T-cell (primary cell): Measurements from ENCODE around the gene CASQ1. TPM values are rescaled to one million over a fixed set of nuclear protein-coding genes. Genes with fewer than 3 reads are reported as not detected.

Experiments
- ATAC-seq, 4 experiments: fragments of 200-7000 bp in 3 of 4; fragments of 150-1000 bp in 1 of 4; cut with Tn5 transposase; replicated peaks in 1 of 4; 1 replicate in 3 of 4; 2 replicates in 1 of 4; pipeline ENCODE4 v1.10.0; 2021; ENCODE audit warnings: moderate library complexity in 3 of 4, mild to moderate bottlenecking in 2 of 4, moderate number of reproducible peaks in 1 of 4
- CTCF ChIA-PET, 2 donors: fragments of 300-600 bp; sonication (Branson Sonifier 250); formaldehyde crosslinking; loops; one replicate each; lab custom pipeline; 2022; ENCODE audit warnings: antibody characterized with exemption in 2 of 2; lab: Charles Lee
- POLR2A ChIA-PET, 2 donors: fragments of 300-600 bp; sonication (Branson Sonifier 250); formaldehyde crosslinking; loops; one replicate each; lab custom pipeline; 2022; ENCODE audit warnings: antibody characterized with exemption in 2 of 2; lab: Charles Lee
- DNase-seq, 35 experiments: peaks; one replicate each; pipeline versions ENCODE4 v3.0.0 to v3.0.0-alpha.2; 2013 to 2023
- H3K27ac ChIP-seq: one replicate; pipeline ENCODE4 v1.5.1; 2013; ENCODE audit warnings: low read length
- H3K27me3 ChIP-seq, 2 experiments: replicated peaks in 1 of 2; 1 replicate in 1 of 2; 2 replicates in 1 of 2; pipeline versions ENCODE4 v1.6.1 to v1.7.0; 2013; ENCODE audit warnings: low read length in 1 of 2, mixed read lengths in 1 of 2; ENCODE audit not compliant: control insufficient read depth in 2 of 2, insufficient read depth in 2 of 2; ENCODE audit errors: extremely low read depth in 1 of 2
- H3K36me3 ChIP-seq, 2 donors: 1 replicate in 1 of 2; 2 replicates in 1 of 2; pipeline versions ENCODE4 v1.6.1 to v1.7.0; 2013; ENCODE audit warnings: low read length in 1 of 2; ENCODE audit not compliant: control insufficient read depth in 2 of 2, insufficient read depth in 1 of 2; ENCODE audit errors: extremely low read depth in 1 of 2
- H3K4me1 ChIP-seq, 2 experiments: 1 replicate in 1 of 2; 2 replicates in 1 of 2; pipeline versions ENCODE4 v1.6.1 to v1.7.0; 2013; ENCODE audit warnings: low read length in 2 of 2, mixed read lengths in 1 of 2; ENCODE audit not compliant: insufficient read depth in 2 of 2, control insufficient read depth in 1 of 2; ENCODE audit errors: extremely low read depth in 1 of 2
- H3K4me3 ChIP-seq, 2 donors: 1 replicate in 1 of 2; 2 replicates in 1 of 2; pipeline versions ENCODE4 v1.5.1 to v1.7.0; 2013; ENCODE audit warnings: mild to moderate bottlenecking in 2 of 2, low read length in 1 of 2, moderate library complexity in 1 of 2; ENCODE audit not compliant: control insufficient read depth in 1 of 2; ENCODE audit errors: extremely low read depth in 1 of 2
- H3K9me3 ChIP-seq: 2 replicates; pipeline ENCODE4 v1.7.0; 2013
- H3K27ac Mint-ChIP-seq, 2 donors: one replicate each; pipeline ENCODE4 v1.8.0; 2020 to 2021; ENCODE audit warnings: mild to moderate bottlenecking in 2 of 2, mixed read lengths in 2 of 2
- H3K27me3 Mint-ChIP-seq, 2 donors: one replicate each; pipeline ENCODE4 v1.8.0; 2021 to 2022; ENCODE audit warnings: mixed read lengths in 2 of 2
- H3K36me3 Mint-ChIP-seq: one replicate; pipeline ENCODE4 v1.8.0; 2021; ENCODE audit warnings: mixed read lengths
- H3K4me1 Mint-ChIP-seq, 3 donors: one replicate each; pipeline ENCODE4 v1.8.0; 2020 to 2022; ENCODE audit warnings: mixed read lengths in 3 of 3, mild to moderate bottlenecking in 1 of 3
- H3K4me3 Mint-ChIP-seq, 3 donors: one replicate each; pipeline ENCODE4 v1.8.0; 2020 to 2022; ENCODE audit warnings: mild to moderate bottlenecking in 3 of 3, mixed read lengths in 3 of 3, moderate library complexity in 3 of 3
- H3K9me3 Mint-ChIP-seq, 3 donors: one replicate each; pipeline ENCODE4 v1.8.0; 2020 to 2022; ENCODE audit warnings: mixed read lengths in 3 of 3
- WGBS: methylation state at CpG from one replicate; pipeline ENCODE4 v1.1.5; 2013; ENCODE audit warnings: missing lambda C conversion rate; ENCODE audit not compliant: insufficient coverage; 5-methylcytosine and 5-hydroxymethylcytosine counted together
- total RNA-seq, 35 experiments: library from RNA in 6 of 35; stranded (reverse) in 6 of 35; fragments of 120-200 nt in 1 of 35; gene quantifications; one replicate each; pipeline versions ENCODE4 v1.2.1 to v1.2.4 and lab custom pipeline; 2013 to 2026

Gene CASQ1
- total RNA-seq, 5 donors from 2014 or later (not counting 1 experiment from before 2014, with no cell fraction given): not detected

DNA sequence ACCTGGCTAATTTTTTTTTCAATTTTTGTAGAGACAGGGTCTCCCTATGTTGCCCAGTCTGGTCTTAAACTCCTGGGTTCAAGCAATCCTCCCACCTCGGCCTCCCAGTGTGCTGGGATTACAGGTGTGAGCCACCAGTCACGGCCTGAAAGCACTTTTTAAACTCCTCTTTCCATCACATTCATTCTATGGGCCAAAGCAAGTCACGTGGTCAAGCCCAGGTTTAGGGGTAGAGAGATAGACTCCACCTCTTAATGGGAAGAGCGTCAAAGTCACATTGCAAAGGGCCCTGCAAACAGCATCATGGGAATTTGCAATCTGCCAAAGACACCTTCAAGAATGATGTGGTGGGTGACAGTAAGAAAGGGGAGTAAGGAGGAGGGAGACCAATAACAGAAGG, 31.8 kb upstream of the CASQ1 start:
- H3K27ac ChIP-seq: no peak overlapping the region

DNA sequence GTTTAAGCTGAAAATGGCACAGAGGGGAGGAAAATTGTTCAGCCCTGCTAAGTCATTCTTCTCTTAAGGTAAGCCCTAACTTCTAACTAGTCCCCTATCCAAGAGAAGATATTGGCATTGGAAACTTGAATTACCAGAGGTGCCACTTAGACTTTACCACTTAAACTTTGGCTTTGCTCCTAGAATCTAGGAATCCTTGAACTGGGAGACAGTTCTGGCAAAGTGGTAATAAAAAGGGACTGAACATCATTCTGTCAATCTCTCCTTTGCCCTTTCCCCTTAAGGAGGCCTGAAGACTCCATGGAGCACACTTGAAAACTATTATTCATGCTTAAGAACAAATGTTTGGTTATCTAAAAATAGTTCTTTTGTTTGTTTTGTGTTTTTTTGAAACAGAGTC, 30.5 kb upstream of the CASQ1 start:
- CTCF ChIA-PET: no interaction called here
- no peak for DNase-seq
- H3K4me1 ChIP-seq: no peaks in the 10 kb centered on the region
- H3K36me3 Mint-ChIP-seq: no peaks in the 10 kb centered on the region
- no peak overlapping the region for H3K27ac ChIP-seq
- H3K4me1 Mint-ChIP-seq: no peaks in the 10 kb centered on the region
- no peak overlapping the region for H3K4me3 Mint-ChIP-seq
- POLR2A ChIA-PET: no interaction called here
- H3K9me3 ChIP-seq: no peaks in the 10 kb centered on the region
- no peaks in the 10 kb centered on the region for H3K9me3 Mint-ChIP-seq
- H3K36me3 ChIP-seq: no peaks in the 10 kb centered on the region
- ATAC-seq: no peak
- no peak overlapping the region for H3K4me3 ChIP-seq
- peaks cover 0 to 4% of the 10 kb centered on the region in 2 experiments for H3K27me3 ChIP-seq
- peaks cover 14 to 15% of the 10 kb centered on the region in 2 donors for H3K27me3 Mint-ChIP-seq
- no peak overlapping the region for H3K27ac Mint-ChIP-seq

More for the DNA sequence above, 31.8 kb upstream of the CASQ1 start:
- no peak overlapping the region for H3K4me3 ChIP-seq
- peaks cover 0 to 4% of the 10 kb centered on the region in 2 experiments for H3K27me3 ChIP-seq
- no peaks in the 10 kb centered on the region for H3K36me3 ChIP-seq
- Mint-ChIP-seq H3K4me1 (no peaks in the 10 kb centered on the region), H3K27ac (no peak overlapping the region), H3K36me3 (no peaks in the 10 kb centered on the region), H3K9me3 (no peaks in the 10 kb centered on the region), H3K27me3 (peaks cover 5% of the 10 kb centered on the region in 2 donors), H3K4me3 (no peak overlapping the region)
- WGBS: no CpG with 5 or more reads among the region's 4 CpGs
- no peak for ATAC-seq
- ChIA-PET CTCF (interaction anchor here in 1 of 2 donors (0.6 kb wide), 1 partner anchor 84 kb away, joined by 3 read pairs; no protein-coding TSS in a partner anchor), POLR2A (no interaction called here)
- H3K9me3 ChIP-seq: no peaks in the 10 kb centered on the region
- DNase-seq: no peak
- H3K4me1 ChIP-seq: no peaks in the 10 kb centered on the region

DNA sequence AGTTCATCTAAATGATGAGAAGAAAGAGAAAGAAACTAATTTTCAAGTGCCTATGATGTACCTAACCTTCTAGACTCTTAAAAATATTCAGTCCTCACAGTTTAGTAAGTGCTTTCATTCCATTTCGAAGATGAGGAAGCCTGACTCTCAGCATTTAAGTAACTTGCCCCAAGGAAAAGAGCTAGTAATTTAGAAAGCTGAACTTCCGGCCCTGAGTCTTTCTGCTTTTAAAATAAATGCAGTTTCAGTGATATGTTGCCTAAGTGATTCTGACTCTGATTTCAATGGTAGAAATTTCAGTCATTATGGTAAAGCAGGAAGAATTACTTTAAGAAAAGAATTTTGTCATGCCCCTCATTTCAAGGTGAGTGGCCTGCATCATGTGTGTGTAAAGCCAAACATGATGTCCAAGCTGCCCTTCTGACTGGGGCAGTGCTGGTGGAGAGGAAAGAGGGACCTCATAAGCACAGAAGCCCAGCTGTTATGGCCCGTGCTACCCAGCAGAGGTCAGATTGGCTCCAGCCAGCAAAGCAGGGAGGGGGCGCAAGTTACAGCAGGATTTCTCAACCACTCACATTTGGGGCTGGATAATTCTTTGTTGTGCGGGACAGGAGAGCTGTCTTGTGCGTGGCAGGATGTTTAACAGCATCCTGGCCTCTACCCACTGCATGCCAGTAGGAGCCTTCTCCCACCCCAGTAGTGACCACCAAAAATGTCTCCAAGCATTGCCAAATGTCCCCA, 28.2 kb upstream of the CASQ1 start:
- H3K4me3 Mint-ChIP-seq: no peak overlapping the region
- H3K27me3 Mint-ChIP-seq: peaks cover 21 to 28% of the 10 kb centered on the region in 2 donors

DNA sequence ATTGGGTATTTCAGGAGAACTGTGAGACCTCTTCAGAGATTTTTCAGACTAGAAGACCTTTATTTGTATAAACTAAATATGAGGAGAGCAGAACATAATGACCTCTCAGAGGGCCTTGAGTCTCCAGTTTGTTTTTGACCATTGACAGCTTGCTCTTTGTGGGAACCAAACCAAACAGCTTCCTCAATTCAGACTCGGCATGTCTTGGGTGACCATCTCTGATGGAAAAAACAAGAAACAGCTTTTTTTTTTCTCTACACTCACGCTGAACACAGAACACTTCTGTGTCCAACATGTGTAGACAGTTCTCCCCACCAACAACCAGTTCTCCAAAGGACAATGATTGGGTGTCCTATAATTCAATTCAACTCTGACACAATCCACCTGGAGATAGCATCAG, 27.4 kb upstream of the CASQ1 start:
- ATAC-seq: no peak
- Mint-ChIP-seq H3K9me3 (no peaks in the 10 kb centered on the region), H3K27ac (no peak overlapping the region), H3K4me3 (no peak overlapping the region), H3K4me1 (no peaks in the 10 kb centered on the region), H3K27me3 (peaks cover 23 to 28% of the 10 kb centered on the region in 2 donors), H3K36me3 (no peaks in the 10 kb centered on the region)
- Histone ChIP-seq H3K9me3 (no peaks in the 10 kb centered on the region), H3K27me3 (peaks cover 0 to 15% of the 10 kb centered on the region in 2 experiments), H3K27ac (no peak overlapping the region), H3K4me1 (no peaks in the 10 kb centered on the region), H3K4me3 (no peak overlapping the region), H3K36me3 (no peaks in the 10 kb centered on the region)
- 69% methylated on average over 2 of the region's 2 CpGs for WGBS
- CTCF ChIA-PET: interaction anchor here in 1 of 2 donors (0.6 kb wide), 1 partner anchor 79 kb away, joined by 3 read pairs; no protein-coding TSS in a partner anchor
- POLR2A ChIA-PET: interaction anchor here in 1 of 2 donors (0.6 kb wide), 1 partner anchor 463 kb away, joined by 3 read pairs; no protein-coding TSS in a partner anchor
- no peak for DNase-seq

More for the DNA sequence above, 28.2 kb upstream of the CASQ1 start:
- Histone ChIP-seq H3K36me3 (no peaks in the 10 kb centered on the region), H3K27ac (no peak overlapping the region), H3K27me3 (peaks cover 0 to 13% of the 10 kb centered on the region in 2 experiments), H3K4me1 (no peaks in the 10 kb centered on the region), H3K9me3 (no peaks in the 10 kb centered on the region), H3K4me3 (no peak overlapping the region)
- H3K36me3 Mint-ChIP-seq: no peaks in the 10 kb centered on the region
- DNase-seq (no peak), ATAC-seq (no peak)
- no peak overlapping the region for H3K27ac Mint-ChIP-seq
- 50% methylated on average over 1 of the region's 6 CpGs for WGBS
- CTCF ChIA-PET: interaction anchor here in 1 of 2 donors (0.6 kb wide), 1 partner anchor 80 kb away, joined by 3 read pairs; no protein-coding TSS in a partner anchor
- no peaks in the 10 kb centered on the region for H3K9me3 Mint-ChIP-seq
- H3K4me1 Mint-ChIP-seq: no peaks in the 10 kb centered on the region
- POLR2A ChIA-PET: no interaction called here

DNA sequence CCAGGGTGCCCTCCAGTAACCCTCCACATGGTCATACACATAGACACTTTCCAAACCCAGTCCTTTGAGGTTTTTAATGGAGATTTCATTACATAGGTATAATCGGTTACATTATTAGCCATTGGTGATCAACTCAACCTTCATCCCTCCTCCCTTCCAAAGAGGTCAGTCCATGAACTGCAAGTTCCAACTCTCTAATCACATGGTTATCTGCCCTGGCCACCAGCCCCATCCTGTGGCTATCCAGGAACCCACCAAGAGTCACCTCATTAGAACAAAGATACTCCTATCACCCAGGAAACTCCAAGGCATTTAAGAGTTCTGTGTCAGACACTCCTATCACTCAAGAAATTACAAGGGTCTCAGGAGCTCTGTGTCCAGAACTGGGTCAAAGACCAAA, 26.8 kb upstream of the CASQ1 start:
- Mint-ChIP-seq H3K27ac (no peak overlapping the region), H3K9me3 (no peaks in the 10 kb centered on the region), H3K27me3 (peaks cover 21 to 28% of the 10 kb centered on the region in 2 donors), H3K4me1 (no peaks in the 10 kb centered on the region), H3K36me3 (no peaks in the 10 kb centered on the region), H3K4me3 (no peak overlapping the region)
- ChIA-PET POLR2A (interaction anchor here in 1 of 2 donors (0.6 kb wide), 1 partner anchor 463 kb away, joined by 3 read pairs; no protein-coding TSS in a partner anchor), CTCF (no interaction called here)
- peaks cover 0 to 16% of the 10 kb centered on the region in 2 experiments for H3K27me3 ChIP-seq
- no peaks in the 10 kb centered on the region for H3K9me3 ChIP-seq
- DNase-seq: no peak
- no peaks in the 10 kb centered on the region for H3K36me3 ChIP-seq
- no CpG with 5 or more reads among the region's 1 CpG for WGBS
- H3K4me1 ChIP-seq: no peaks in the 10 kb centered on the region
- H3K27ac ChIP-seq: no peak overlapping the region
- no peak for ATAC-seq
- H3K4me3 ChIP-seq: no peak overlapping the region

DNA sequence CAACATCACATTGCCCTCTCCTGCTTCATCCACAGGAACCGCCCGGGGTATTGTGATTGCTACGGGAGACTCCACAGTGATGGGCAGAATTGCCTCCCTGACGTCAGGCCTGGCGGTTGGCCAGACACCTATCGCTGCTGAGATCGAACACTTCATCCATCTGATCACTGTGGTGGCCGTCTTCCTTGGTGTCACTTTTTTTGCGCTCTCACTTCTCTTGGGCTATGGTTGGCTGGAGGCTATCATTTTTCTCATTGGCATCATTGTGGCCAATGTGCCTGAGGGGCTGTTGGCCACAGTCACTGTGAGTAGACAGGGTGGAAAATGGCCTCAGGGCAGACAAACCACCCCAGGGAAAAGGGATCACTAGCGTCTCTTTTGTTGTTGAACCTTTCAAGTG, 26.3 kb upstream of the CASQ1 start:
- peaks cover 0 to 20% of the 10 kb centered on the region in 2 experiments for H3K27me3 ChIP-seq
- ATAC-seq (no peak), DNase-seq (no peak)
- H3K27ac Mint-ChIP-seq: no peak overlapping the region
- H3K4me3 ChIP-seq: no peak overlapping the region
- ChIA-PET CTCF (no interaction called here), POLR2A (no interaction called here)
- no peaks in the 10 kb centered on the region for H3K9me3 Mint-ChIP-seq
- H3K27me3 Mint-ChIP-seq: peaks cover 19 to 28% of the 10 kb centered on the region in 2 donors
- H3K4me3 Mint-ChIP-seq: no peak overlapping the region
- no peaks in the 10 kb centered on the region for H3K36me3 Mint-ChIP-seq
- H3K27ac ChIP-seq: no peak overlapping the region
- H3K9me3 ChIP-seq: no peaks in the 10 kb centered on the region
- no peaks in the 10 kb centered on the region for H3K36me3 ChIP-seq
- H3K4me1 Mint-ChIP-seq: peaks cover under 1 to 3% (median 3%) of the 10 kb centered on the region in 3 donors
- no peaks in the 10 kb centered on the region for H3K4me1 ChIP-seq
- 83% methylated on average over 7 of the region's 10 CpGs for WGBS
